ENCODE data around the gene CFAP210. TPM values are rescaled to one million over a fixed set of nuclear protein-coding genes. Genes with fewer than 3 reads are reported as not detected.

CFAP210 gene
- total and polyA plus RNA-seq, 4 experiments from 2014 or later = not detected

DNA sequence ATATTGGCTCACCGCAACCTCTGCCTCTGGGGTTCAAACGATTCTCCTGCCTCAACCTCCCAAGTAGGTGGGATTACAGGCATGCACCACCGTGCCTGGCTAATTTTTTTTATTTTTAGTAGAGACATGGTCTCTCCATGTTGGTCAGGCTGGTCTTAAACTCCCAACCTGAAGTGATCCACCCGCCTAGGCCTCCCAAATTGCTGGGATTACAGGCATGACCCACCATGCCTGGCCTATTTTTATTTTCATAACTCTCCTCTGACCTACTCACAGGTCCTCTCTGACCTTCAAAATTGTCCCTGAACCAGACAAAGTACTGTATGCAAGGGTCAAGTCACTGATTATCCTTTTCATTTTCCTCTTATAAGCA, 23.5 kb upstream of the CFAP210 start:
- DNase-seq = no peak
- H3K27me3 Mint-ChIP-seq = no peaks in the 10 kb centered on the region
- intact Hi-C loops (cut with micrococcal nuclease) = no loop called here
- H3K36me3 Mint-ChIP-seq = no peaks in the 10 kb centered on the region
- no peaks in the 10 kb centered on the region for H3K4me1 Mint-ChIP-seq
- no peaks in the 10 kb centered on the region for H3K27me3 ChIP-seq (ENCODE audit: insufficient read depth, low read length)
- H3K9me3 ChIP-seq (ENCODE audit: control insufficient read depth in 1 of 2, low read length in 2 of 2) = no peaks in the 10 kb centered on the region
- POLR2A ChIA-PET (ENCODE audit: partially characterized antibody) = no interaction called here
- no peak overlapping the region for H3K27ac Mint-ChIP-seq
- H3K27ac ChIP-seq (ENCODE audit: low read depth, low read length) = no peak overlapping the region
- no peaks in the 10 kb centered on the region for H3K4me1 ChIP-seq (ENCODE audit: insufficient read depth, low read length)
- H3K9me3 Mint-ChIP-seq = no peaks in the 10 kb centered on the region
- H3K36me3 ChIP-seq (ENCODE audit: insufficient read depth, low read length) = no peaks in the 10 kb centered on the region
- no peak overlapping the region for H3K4me3 ChIP-seq (ENCODE audit: low read length in 2 of 2)
- H3K4me3 Mint-ChIP-seq = no peak overlapping the region
- CTCF ChIA-PET (ENCODE audit: partially characterized antibody) = no interaction called here

- H3K9me3 Mint-ChIP-seq = no peaks in the 10 kb centered on the region
- no peaks in the 10 kb centered on the region for H3K27me3 Mint-ChIP-seq
- Histone ChIP-seq H3K4me1 (ENCODE audit: insufficient read depth, low read length) (no peaks in the 10 kb centered on the region), H3K9me3 (ENCODE audit: control insufficient read depth in 1 of 2, low read length in 2 of 2) (no peaks in the 10 kb centered on the region), H3K4me3 (ENCODE audit: low read length in 2 of 2) (no peak overlapping the region), H3K27me3 (ENCODE audit: insufficient read depth, low read length) (no peaks in the 10 kb centered on the region), H3K27ac (ENCODE audit: low read depth, low read length) (no peak overlapping the region), H3K36me3 (ENCODE audit: insufficient read depth, low read length) (no peaks in the 10 kb centered on the region)
- no peak overlapping the region for H3K4me3 Mint-ChIP-seq
- ChIA-PET CTCF (ENCODE audit: partially characterized antibody) (interaction anchor here (0.5 kb wide), 1 partner anchor 48 kb away, joined by 4 read pairs; no protein-coding TSS in a partner anchor), POLR2A (ENCODE audit: partially characterized antibody) (no interaction called here)
- H3K4me1 Mint-ChIP-seq = no peaks in the 10 kb centered on the region
- intact Hi-C loops (cut with micrococcal nuclease) = no loop called here
- no peak for DNase-seq
- H3K27ac Mint-ChIP-seq = no peak overlapping the region
- no peaks in the 10 kb centered on the region for H3K36me3 Mint-ChIP-seq
Measured at GRCh38 chr2:169716938-169717690, 22.9 kb upstream of the CFAP210 start.

GRCh38 chr2:169716238-169716886, 22.2 kb upstream of the CFAP210 start:
- no peaks in the 10 kb centered on the region for H3K4me1 Mint-ChIP-seq
- Histone ChIP-seq H3K36me3 (ENCODE audit: insufficient read depth, low read length) (no peaks in the 10 kb centered on the region), H3K4me3 (ENCODE audit: low read length in 2 of 2) (no peak overlapping the region), H3K27me3 (ENCODE audit: insufficient read depth, low read length) (no peaks in the 10 kb centered on the region), H3K9me3 (ENCODE audit: control insufficient read depth in 1 of 2, low read length in 2 of 2) (no peaks in the 10 kb centered on the region), H3K27ac (ENCODE audit: low read depth, low read length) (no peak overlapping the region), H3K4me1 (ENCODE audit: insufficient read depth, low read length) (no peaks in the 10 kb centered on the region)
- H3K9me3 Mint-ChIP-seq = peaks cover 0 to 3% (median 0%) of the 10 kb centered on the region in 8 donors
- no peak overlapping the region for H3K27ac Mint-ChIP-seq
- no peaks in the 10 kb centered on the region for H3K36me3 Mint-ChIP-seq
- no peak for DNase-seq
- ChIA-PET POLR2A (ENCODE audit: partially characterized antibody) (no interaction called here), CTCF (ENCODE audit: partially characterized antibody) (interaction anchor here (0.5 kb wide), 1 partner anchor 48 kb away, joined by 4 read pairs; no protein-coding TSS in a partner anchor)
- H3K4me3 Mint-ChIP-seq = no peak overlapping the region
- intact Hi-C loops (cut with micrococcal nuclease) = no loop called here
- no peaks in the 10 kb centered on the region for H3K27me3 Mint-ChIP-seq

- ChIA-PET CTCF (ENCODE audit: partially characterized antibody) (no interaction called here), POLR2A (ENCODE audit: partially characterized antibody) (no interaction called here)
- H3K4me1 Mint-ChIP-seq = no peaks in the 10 kb centered on the region
- H3K27me3 ChIP-seq (ENCODE audit: insufficient read depth, low read length) = no peaks in the 10 kb centered on the region
- H3K9me3 ChIP-seq (ENCODE audit: control insufficient read depth in 1 of 2, low read length in 2 of 2) = no peaks in the 10 kb centered on the region
- H3K4me3 ChIP-seq (ENCODE audit: low read length in 2 of 2) = no peak overlapping the region
- no peaks in the 10 kb centered on the region for H3K36me3 Mint-ChIP-seq
- peaks cover 0 to 3% (median 0%) of the 10 kb centered on the region in 8 donors for H3K9me3 Mint-ChIP-seq
- H3K36me3 ChIP-seq (ENCODE audit: insufficient read depth, low read length) = no peaks in the 10 kb centered on the region
- no peak overlapping the region for H3K4me3 Mint-ChIP-seq
- H3K4me1 ChIP-seq (ENCODE audit: insufficient read depth, low read length) = no peaks in the 10 kb centered on the region
- no peak for DNase-seq
- peak overlapping the region in 1 of 7 donors; percentile 47 for H3K27ac Mint-ChIP-seq
- H3K27me3 Mint-ChIP-seq = no peaks in the 10 kb centered on the region
- intact Hi-C loops (cut with micrococcal nuclease) = no loop called here
- no peak overlapping the region for H3K27ac ChIP-seq (ENCODE audit: low read depth, low read length)
Measured at GRCh38 chr2:169715379-169716237, 21.4 kb upstream of the CFAP210 start.

- H3K9me3 ChIP-seq (ENCODE audit: control insufficient read depth in 1 of 2, low read length in 2 of 2) = no peaks in the 10 kb centered on the region
- intact Hi-C loops (cut with micrococcal nuclease) = no loop called here
- no peaks in the 10 kb centered on the region for H3K4me1 ChIP-seq (ENCODE audit: insufficient read depth, low read length)
- Mint-ChIP-seq H3K36me3 (peaks cover 0 to 3% of the 10 kb centered on the region in 2 donors), H3K4me1 (no peaks in the 10 kb centered on the region), H3K9me3 (peaks cover 0 to 3% (median 0%) of the 10 kb centered on the region in 8 donors), H3K27ac (no peak overlapping the region), H3K27me3 (no peaks in the 10 kb centered on the region), H3K4me3 (no peak overlapping the region)
- no peaks in the 10 kb centered on the region for H3K36me3 ChIP-seq (ENCODE audit: insufficient read depth, low read length)
- H3K27me3 ChIP-seq (ENCODE audit: insufficient read depth, low read length) = no peaks in the 10 kb centered on the region
- H3K4me3 ChIP-seq (ENCODE audit: low read length in 2 of 2) = no peak overlapping the region
- ChIA-PET CTCF (ENCODE audit: partially characterized antibody) (no interaction called here), POLR2A (ENCODE audit: partially characterized antibody) (no interaction called here)
- no peak overlapping the region for H3K27ac ChIP-seq (ENCODE audit: low read depth, low read length)
- DNase-seq = no peak
Measured at GRCh38 chr2:169714699-169715098, 20.5 kb upstream of the CFAP210 start.

DNA sequence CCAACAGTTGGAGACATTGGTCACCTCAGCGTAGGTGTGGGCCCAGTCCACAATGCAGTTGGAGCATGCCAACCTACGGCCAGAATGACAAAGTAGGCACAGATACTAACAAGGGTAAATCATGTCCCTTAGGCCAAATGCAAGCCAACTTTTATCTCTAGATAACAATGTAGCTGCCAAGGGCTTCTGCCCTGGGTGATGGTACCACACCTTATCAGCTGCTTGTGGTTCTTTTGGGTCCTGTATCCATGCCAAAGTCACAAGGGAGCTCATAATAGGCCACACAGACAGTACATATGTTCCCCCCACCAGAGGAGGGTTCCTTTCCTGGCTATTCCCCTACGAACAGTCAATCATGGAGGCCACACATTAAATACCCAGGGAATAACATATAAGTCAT, 19.1 kb upstream of the CFAP210 start:
- ChIA-PET CTCF (ENCODE audit: partially characterized antibody) (no interaction called here), POLR2A (ENCODE audit: partially characterized antibody) (no interaction called here)
- no peaks in the 10 kb centered on the region for H3K27me3 ChIP-seq (ENCODE audit: insufficient read depth, low read length)
- Mint-ChIP-seq H3K36me3 (peaks cover 0 to 3% of the 10 kb centered on the region in 2 donors), H3K4me3 (no peak overlapping the region), H3K9me3 (peaks cover 0 to 3% (median 0%) of the 10 kb centered on the region in 8 donors), H3K27me3 (no peaks in the 10 kb centered on the region), H3K27ac (no peak overlapping the region), H3K4me1 (no peaks in the 10 kb centered on the region)
- no peaks in the 10 kb centered on the region for H3K36me3 ChIP-seq (ENCODE audit: insufficient read depth, low read length)
- H3K9me3 ChIP-seq (ENCODE audit: control insufficient read depth in 1 of 2, low read length in 2 of 2) = no peaks in the 10 kb centered on the region
- DNase-seq = no peak
- no peak overlapping the region for H3K27ac ChIP-seq (ENCODE audit: low read depth, low read length)
- intact Hi-C loops (cut with micrococcal nuclease) = no loop called here
- H3K4me3 ChIP-seq (ENCODE audit: low read length in 2 of 2) = no peak overlapping the region
- H3K4me1 ChIP-seq (ENCODE audit: insufficient read depth, low read length) = no peaks in the 10 kb centered on the region

GRCh38 chr2:169712791-169713227, 18.6 kb upstream of the CFAP210 start:
- CTCF ChIA-PET (ENCODE audit: partially characterized antibody) = no interaction called here
- intact Hi-C loops (cut with micrococcal nuclease) = no loop called here
- Histone ChIP-seq H3K4me1 (ENCODE audit: insufficient read depth, low read length) (no peaks in the 10 kb centered on the region), H3K27ac (ENCODE audit: low read depth, low read length) (no peak overlapping the region), H3K36me3 (ENCODE audit: insufficient read depth, low read length) (no peaks in the 10 kb centered on the region), H3K27me3 (ENCODE audit: insufficient read depth, low read length) (no peaks in the 10 kb centered on the region), H3K9me3 (ENCODE audit: control insufficient read depth in 1 of 2, low read length in 2 of 2) (no peaks in the 10 kb centered on the region), H3K4me3 (ENCODE audit: low read length in 2 of 2) (no peak overlapping the region)
- no peak for DNase-seq
- H3K27ac Mint-ChIP-seq = no peak overlapping the region
- POLR2A ChIA-PET (ENCODE audit: partially characterized antibody) = no interaction called here
- peaks cover 0 to 3% (median 0%) of the 10 kb centered on the region in 8 donors for H3K9me3 Mint-ChIP-seq
- H3K27me3 Mint-ChIP-seq = no peaks in the 10 kb centered on the region
- no peaks in the 10 kb centered on the region for H3K4me1 Mint-ChIP-seq
- H3K4me3 Mint-ChIP-seq = no peak overlapping the region
- peaks cover 0 to 3% of the 10 kb centered on the region in 2 donors for H3K36me3 Mint-ChIP-seq
